Activated CD4-positive, alpha-beta T cell treated with anti-CD3 and anti-CD28 coated beads, Interleukin-2, amount 10 ng/mL, durations not matched to agents 24 days and 14 days (primary cell): Measurements from ENCODE around the gene SLC35D1. TPM values are rescaled to one million over a fixed set of nuclear protein-coding genes. Genes with fewer than 3 reads are reported as not detected.

Source experiments
- DNase-seq: peaks from one replicate; pipeline ENCODE4 v3.0.0; 2022
- H3K27ac Mint-ChIP-seq: one replicate; pipeline ENCODE4 v1.8.0; 2022; ENCODE audit warnings: mild to moderate bottlenecking, mixed read lengths
- H3K27me3 Mint-ChIP-seq: one replicate; pipeline ENCODE4 v1.8.0; 2022; ENCODE audit warnings: mixed read lengths
- H3K36me3 Mint-ChIP-seq: one replicate; pipeline ENCODE4 v1.8.0; 2022; ENCODE audit warnings: low read depth, mild to moderate bottlenecking, mixed read lengths
- H3K4me1 Mint-ChIP-seq: one replicate; pipeline ENCODE4 v1.8.0; 2021; ENCODE audit warnings: mixed read lengths
- H3K4me3 Mint-ChIP-seq: one replicate; pipeline ENCODE4 v1.8.0; 2022; ENCODE audit warnings: mild to moderate bottlenecking, moderate library complexity, mixed read lengths
- H3K9me3 Mint-ChIP-seq: one replicate; pipeline ENCODE4 v1.8.0; 2021; ENCODE audit warnings: mixed read lengths
- intact Hi-C: fragments of 100-400 bp; cut with micrococcal nuclease; formaldehyde crosslinking; loops from one replicate; pipeline ENCODE4 v1.15.1; 2023
- total RNA-seq: library from RNA; stranded (reverse); gene quantifications from 2 replicates; pipeline ENCODE4 v1.2.3, GENCODE V29; 2022

Gene SLC35D1
- total RNA-seq, 1 donor from 2014 or later, result 16.1 TPM

DNA sequence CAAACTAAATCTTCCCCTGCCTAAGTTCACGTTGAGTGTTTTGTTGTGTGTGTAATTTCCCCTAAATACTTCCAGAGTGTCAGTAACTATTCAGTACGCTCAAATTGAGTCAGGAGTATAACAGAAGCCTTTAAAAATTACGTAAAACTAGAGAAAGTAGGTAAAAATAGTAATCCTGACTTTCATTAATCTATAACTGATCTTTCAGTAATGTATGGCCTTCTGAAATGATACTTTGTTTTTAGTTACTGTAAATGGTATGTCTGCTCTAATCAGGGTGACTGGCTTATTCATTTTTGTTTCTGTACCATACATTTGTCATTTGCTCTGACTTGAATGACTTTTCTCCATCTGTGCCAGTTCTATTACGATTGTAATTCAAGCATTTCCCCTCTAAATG is 99.7 kb downstream of the SLC35D1 start:
- intact Hi-C loops, result no loop called here

GRCh38 chr1:66951513-66951912 is 102.4 kb downstream of the SLC35D1 start:
- Mint-ChIP-seq H3K4me3 (no peak overlapping the region), H3K9me3 (no peaks in the 10 kb centered on the region), H3K27ac (no peak overlapping the region), H3K27me3 (no peaks in the 10 kb centered on the region), H3K4me1 (peaks cover 32% of the 10 kb centered on the region), H3K36me3 (peaks cover 64% of the 10 kb centered on the region)
- DNase-seq, result no peak
- intact Hi-C loops, result no loop called here

More for the DNA sequence above, 99.7 kb downstream of the SLC35D1 start:
- DNase-seq, result no peak
- no peaks in the 10 kb centered on the region for H3K9me3 Mint-ChIP-seq
- peaks cover 28% of the 10 kb centered on the region for H3K4me1 Mint-ChIP-seq
- no peaks in the 10 kb centered on the region for H3K27me3 Mint-ChIP-seq
- H3K36me3 Mint-ChIP-seq, result peaks cover 58% of the 10 kb centered on the region
- peak overlapping the region; percentile 56 for H3K27ac Mint-ChIP-seq
- no peak overlapping the region for H3K4me3 Mint-ChIP-seq

Other genes starting within 250 kb of the SLC35D1 start
- 0.26 and 2.7 TPM in 2 replicates for gene DNAI4, start 129.3 kb downstream of the SLC35D1 start, total RNA-seq
- 51.8 and 54.9 TPM in 2 replicates for gene MIER1, start 129.2 kb downstream of the SLC35D1 start, total RNA-seq
- not detected in 2 replicates for gene C1orf141, start 80.8 kb upstream of the SLC35D1 start, total RNA-seq
- gene IL23R, start 112.3 kb upstream of the SLC35D1 start, total RNA-seq, result 3.1 and 3.8 TPM in 2 replicates